ENCODE results near the gene ENDOV.

GRCh38 chr17:80371196-80371595 lies 43.8 kb upstream of the ENDOV start:
- TF ChIP-seq POLR2A (IDR thresholded peaks at IDR 0.05; ENCODE audit: low read length) (no peak), GATA1 (IDR thresholded peaks at IDR 0.05; ENCODE audit: low read depth, low read length) (no peak)

Data from erythroblast (primary cell).